Keratinocyte (primary cell): ENCODE measurements around the gene PPP1R37.

Experiments
- CTCF ChIP-seq, 3 experiments: IDR thresholded peaks in 1 of 3; conservative IDR thresholded peaks in 1 of 3; optimal IDR thresholded peaks in 1 of 3; 2 replicates in 2 of 3; 3 replicates in 1 of 3; pipeline versions ENCODE3 to v1.5.1; 2011; ENCODE audit warnings: low read length in 3 of 3, mild to moderate bottlenecking in 3 of 3, moderate library complexity in 2 of 3, control low read depth in 1 of 3, inconsistent platforms in 1 of 3; ENCODE audit not compliant: insufficient read depth in 2 of 3; ENCODE audit errors: extremely low read depth in 1 of 3
- EZH2 ChIP-seq: IDR thresholded peaks from one replicate; pipeline ENCODE4 v1.6.1; 2012; ENCODE audit warnings: inconsistent platforms, mild to moderate bottlenecking, low read length, moderate library complexity

- TF ChIP-seq CTCF (optimal IDR thresholded peaks at IDR 0.05 in 1 of 3, IDR thresholded peaks at IDR 0.05 in 1 of 3, conservative IDR thresholded peaks at IDR 0.05 in 1 of 3; ENCODE audit: extremely low read depth in 1 of 3, insufficient read depth in 2 of 3, low read length in 3 of 3) (no peak), EZH2 (no peak)
Observed at GRCh38 chr19:45097776-45098520, 5.0 kb downstream of the PPP1R37 start.
